GM13977 (cell line): ENCODE measurements around the gene AXDND1.

Experiments used
- DNase-seq: peaks from one replicate; pipeline ENCODE4 v3.0.0; 2012; ENCODE audit warnings: low spot score
- in situ Hi-C: fragments of 300-500 bp; cut with MboI; formaldehyde crosslinking; loops from one replicate; pipeline ENCODE4 v1.12.0; 2022; ENCODE audit warnings: low sequenced_read_pairs, low pct_unique_long_range_greater_than_20kb, mixed read lengths, inconsistent platforms; ENCODE audit not compliant: unreplicated experiment
- TF ChIP-seq, protein P1 (sequence below): IDR thresholded peaks from 2 replicates; pipeline ENCODE4 v1.5.1; 2012; ENCODE audit warnings: mild to moderate bottlenecking, control low read depth; ENCODE audit not compliant: insufficient read depth; ENCODE audit errors: extremely low read depth, missing control alignments

The AXDND1 gene, protein sequence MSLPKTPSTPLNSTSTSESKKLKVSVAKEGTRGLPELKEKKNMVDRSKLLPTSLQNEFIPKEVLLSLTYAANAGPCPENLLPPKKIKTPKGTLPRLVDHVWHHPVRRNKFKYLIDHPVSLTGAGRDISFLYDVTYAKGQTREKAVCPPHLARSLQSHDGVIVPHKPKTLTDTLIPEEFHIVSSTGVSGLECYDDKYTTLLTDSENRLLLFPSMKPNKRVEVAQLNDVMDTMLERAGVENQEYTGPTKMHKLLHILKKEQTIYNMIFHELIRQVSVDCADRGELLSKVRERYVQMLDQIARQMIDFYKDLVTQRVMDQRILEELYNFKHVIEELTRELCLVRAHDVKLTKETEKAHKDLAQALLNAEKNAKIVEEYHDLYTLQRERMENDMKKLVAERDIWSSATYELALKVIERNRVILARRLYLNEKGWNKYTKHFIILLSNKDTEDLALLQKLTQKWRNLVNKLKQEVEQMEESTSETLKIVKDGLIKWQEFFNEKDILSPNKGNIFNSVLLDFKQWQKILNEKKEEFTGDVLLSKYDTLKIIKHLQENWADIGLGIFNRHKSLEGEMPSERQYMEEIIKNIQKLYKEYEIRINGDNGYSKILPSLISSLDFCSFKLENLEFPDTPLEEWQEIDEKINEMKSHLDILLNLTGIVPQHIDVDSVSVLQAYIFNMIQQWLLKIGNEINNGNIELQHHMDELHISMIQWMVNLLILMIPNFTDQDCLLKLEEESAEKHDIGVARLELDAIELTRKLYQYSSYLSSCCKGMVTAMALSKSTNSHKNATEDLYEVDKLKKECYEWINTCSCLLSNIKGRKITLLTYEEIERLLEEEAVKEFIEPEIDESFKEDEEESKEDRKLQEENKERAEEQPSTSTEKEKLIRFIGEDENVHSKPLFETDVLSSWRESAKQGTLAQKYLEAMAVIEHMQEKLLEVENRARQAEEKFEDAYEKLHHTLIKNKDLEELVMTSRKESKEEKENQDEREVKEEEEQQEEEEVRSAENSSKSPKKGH

DNA sequence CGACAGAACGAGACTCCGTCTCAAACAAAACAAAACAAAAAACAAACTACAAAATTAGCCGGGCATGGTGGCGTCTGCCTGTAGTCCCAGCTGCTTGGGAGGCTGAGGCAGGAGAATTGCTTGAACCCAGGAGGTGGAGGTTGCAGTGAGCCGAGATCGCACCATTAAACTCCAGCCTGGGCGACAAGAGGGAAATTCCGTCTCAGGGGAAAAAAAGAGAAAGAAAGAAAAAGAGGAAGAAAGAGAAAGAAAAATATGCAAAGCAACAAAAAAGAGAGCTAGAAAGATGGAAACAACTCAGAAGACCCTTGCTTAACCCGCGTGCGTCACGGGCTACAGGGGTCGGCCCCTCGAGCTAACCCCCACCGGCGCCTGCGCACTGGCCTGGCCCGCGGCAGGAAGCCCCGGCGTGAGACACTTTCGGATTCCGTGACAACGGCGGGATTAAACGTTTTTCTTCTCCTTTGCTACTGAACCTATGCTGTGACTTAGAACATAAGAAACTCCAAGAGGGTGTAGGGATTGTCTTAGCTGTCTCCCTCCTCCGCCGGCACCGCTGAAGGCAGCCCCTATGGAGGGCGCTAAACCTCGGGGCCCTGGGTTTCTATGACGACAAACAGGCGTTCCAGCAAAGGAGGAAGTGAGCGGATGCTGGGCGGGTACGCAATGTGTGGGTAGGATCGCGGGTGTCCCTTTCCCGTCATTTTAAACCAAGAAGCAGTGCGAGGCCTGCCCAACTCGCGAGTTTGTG is at the start of gene AXDND1:
Gene AXDND1, plus strand, starts transcription at position 630 of the 751 bp plus-strand sequence. CDS start 539 bp downstream, outside the sequence.
- peak; percentile 87 for DNase-seq
- in situ Hi-C loops: loop anchor here (10.0 to 25.0 kb wide), 2 partner anchors 281 to 828 kb away; partner anchors contain the start of gene TOR3A
- TF ChIP-seq, protein P1, sequence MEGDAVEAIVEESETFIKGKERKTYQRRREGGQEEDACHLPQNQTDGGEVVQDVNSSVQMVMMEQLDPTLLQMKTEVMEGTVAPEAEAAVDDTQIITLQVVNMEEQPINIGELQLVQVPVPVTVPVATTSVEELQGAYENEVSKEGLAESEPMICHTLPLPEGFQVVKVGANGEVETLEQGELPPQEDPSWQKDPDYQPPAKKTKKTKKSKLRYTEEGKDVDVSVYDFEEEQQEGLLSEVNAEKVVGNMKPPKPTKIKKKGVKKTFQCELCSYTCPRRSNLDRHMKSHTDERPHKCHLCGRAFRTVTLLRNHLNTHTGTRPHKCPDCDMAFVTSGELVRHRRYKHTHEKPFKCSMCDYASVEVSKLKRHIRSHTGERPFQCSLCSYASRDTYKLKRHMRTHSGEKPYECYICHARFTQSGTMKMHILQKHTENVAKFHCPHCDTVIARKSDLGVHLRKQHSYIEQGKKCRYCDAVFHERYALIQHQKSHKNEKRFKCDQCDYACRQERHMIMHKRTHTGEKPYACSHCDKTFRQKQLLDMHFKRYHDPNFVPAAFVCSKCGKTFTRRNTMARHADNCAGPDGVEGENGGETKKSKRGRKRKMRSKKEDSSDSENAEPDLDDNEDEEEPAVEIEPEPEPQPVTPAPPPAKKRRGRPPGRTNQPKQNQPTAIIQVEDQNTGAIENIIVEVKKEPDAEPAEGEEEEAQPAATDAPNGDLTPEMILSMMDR: no peak

DNA sequence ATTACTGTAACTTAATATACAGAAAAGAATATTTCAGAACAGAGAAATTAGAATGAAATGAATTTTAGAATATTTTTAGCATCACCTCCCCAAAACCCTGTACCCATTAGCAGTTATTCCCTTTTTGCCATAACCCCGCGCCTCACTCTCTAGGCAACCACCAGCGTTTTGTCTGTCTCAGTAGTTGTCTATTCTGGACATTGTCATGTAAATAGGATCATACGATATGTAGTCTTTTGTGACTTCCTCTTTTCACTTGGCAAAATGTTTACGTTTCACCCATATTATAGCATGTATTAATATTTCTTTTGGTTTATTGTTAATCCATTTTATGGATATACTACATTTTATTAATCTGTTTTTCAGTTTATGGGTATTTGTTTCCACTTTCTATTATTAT is 47.3 kb upstream of the AXDND1 start:
- in situ Hi-C loops: no loop called here
- no peak for DNase-seq
- TF ChIP-seq, protein P1: no peak

DNA sequence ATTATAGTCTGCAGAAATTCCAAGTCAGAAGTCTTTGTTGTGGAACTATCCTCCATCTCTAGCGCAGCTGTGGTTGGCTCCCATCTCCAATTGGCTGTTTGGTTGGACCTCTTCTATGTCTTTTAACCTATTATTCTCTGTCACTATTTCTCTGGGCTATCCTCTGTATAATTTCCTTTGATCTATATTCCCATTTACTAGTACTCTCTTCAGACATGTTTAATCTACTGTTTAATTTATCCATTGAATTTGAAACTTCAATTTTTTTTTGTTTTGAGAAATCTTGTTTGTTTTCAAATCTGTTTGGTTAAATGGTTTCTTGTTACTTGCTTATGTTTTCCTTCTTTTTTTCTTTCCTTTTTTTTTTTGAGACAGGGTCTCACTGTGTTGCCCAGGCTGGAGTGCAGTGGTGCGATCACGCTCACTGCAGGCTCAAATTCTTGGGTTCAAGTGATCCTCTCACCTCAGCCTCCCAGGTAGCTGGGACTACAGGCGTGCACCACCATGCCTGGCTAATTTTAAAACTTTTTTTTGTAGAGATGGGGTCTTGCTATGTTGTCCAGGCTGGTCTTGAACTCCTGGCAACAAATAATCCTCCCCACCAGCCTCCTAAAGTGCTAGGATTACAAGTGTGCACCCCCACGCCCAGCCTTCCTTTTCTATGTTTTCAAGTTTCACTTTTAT is 44.1 kb upstream of the AXDND1 start:
- in situ Hi-C loops: no loop called here
- TF ChIP-seq, protein P1: no peak
- no peak for DNase-seq

DNA sequence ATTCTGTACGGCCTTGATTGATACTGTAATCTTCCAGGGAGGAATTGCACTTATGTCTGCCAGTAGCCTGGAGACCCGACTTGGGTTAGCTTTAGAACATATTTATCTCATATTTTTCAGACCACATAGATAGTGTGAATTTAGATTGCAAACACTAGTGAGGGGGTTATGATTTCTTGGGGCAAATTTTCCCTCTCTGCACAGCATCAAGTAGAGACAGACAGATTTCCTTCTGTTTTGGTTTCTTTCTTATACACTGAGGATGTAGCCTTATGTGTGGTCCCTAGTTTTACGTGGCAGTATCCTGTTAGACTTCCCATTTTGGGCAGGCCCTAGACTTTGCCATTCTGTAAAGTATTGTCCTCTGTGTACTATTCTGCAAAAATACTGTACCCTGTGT is 43.2 kb upstream of the AXDND1 start:
- in situ Hi-C loops: no loop called here
- DNase-seq: no peak
- TF ChIP-seq, protein P1: no peak

DNA sequence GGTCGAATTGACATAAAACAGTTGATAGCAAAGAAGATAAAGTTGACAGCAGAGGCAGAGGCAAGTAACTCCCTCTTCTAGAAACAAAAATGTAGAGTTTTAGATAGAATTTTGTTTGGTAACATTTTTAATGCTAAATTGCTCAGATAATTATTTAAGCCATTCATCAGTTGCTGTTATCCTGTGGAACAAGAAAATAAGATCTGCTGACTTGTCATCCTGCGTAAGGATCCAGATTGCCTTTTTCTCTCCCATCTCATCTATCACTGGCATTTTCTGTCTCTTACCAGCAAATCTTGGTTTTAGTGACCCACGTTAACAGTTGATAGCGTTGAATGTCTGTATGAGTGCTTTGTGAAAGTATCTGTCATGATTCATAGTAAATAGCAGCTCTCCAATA is 42.3 kb upstream of the AXDND1 start:
- DNase-seq: no peak
- in situ Hi-C loops: no loop called here
- TF ChIP-seq, protein P1: no peak

DNA sequence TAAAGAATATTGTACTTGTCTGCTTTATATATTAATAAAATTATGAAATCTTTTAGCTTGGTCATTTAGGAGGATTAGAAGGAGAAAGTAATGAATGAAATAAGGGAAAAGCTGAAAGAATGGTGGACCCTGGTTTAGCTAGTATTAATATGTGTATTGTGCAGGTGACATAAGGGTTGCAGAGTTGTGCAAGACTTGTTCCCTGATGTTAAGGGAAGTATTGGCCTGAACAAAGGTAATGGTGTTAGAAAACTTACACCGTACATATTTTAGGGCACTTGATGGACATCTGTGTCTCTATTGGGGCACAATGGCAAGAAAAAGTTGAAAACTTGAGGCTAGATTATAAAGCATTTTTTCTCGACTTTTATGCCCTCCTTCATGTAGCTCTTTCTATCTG is 39.9 kb upstream of the AXDND1 start:
- no peak for DNase-seq
- TF ChIP-seq, protein P1: no peak
- in situ Hi-C loops: no loop called here
